Esophagus (tissue), 2 donors: Measurements from ENCODE around the gene DRG1. TPM values are rescaled to one million over a fixed set of nuclear protein-coding genes. Genes with fewer than 3 reads are reported as not detected.
"Not testable (repeated sequence)": the region's sequence is repeated elsewhere in the genome, so short reads cannot be mapped to it uniquely, and the experiment has no call there.

Experiments
- H3K27ac ChIP-seq, 2 donors: one replicate each; pipeline ENCODE4 v1.5.1; 2013; ENCODE audit warnings: low read depth in 2 of 2, mild to moderate bottlenecking in 2 of 2, inconsistent platforms in 1 of 2, low read length in 1 of 2, moderate library complexity in 1 of 2
- H3K27me3 ChIP-seq, 2 donors: one replicate each; pipeline ENCODE4 v1.6.1; 2013; ENCODE audit warnings: low read length in 2 of 2, control low read depth in 1 of 2, mild to moderate bottlenecking in 1 of 2; ENCODE audit not compliant: insufficient read depth in 2 of 2, control insufficient read depth in 1 of 2
- H3K36me3 ChIP-seq, 2 donors: one replicate each; pipeline ENCODE4 v1.6.1; 2013; ENCODE audit warnings: low read length in 1 of 2; ENCODE audit not compliant: control insufficient read depth in 2 of 2, insufficient read depth in 2 of 2
- H3K4me1 ChIP-seq, 2 donors: one replicate each; pipeline ENCODE4 v1.6.1; 2013; ENCODE audit warnings: low read length in 1 of 2; ENCODE audit not compliant: control insufficient read depth in 2 of 2, insufficient read depth in 2 of 2
- H3K4me3 ChIP-seq, 2 donors: one replicate each; pipeline ENCODE4 v1.5.1; 2013; ENCODE audit warnings: low read length in 2 of 2, mild to moderate bottlenecking in 2 of 2, low read depth in 1 of 2, moderate library complexity in 1 of 2
- H3K9me3 ChIP-seq, 2 donors: one replicate each; pipeline ENCODE4 v1.6.1; 2013; ENCODE audit warnings: mild to moderate bottlenecking in 2 of 2, low read depth in 1 of 2, low read length in 1 of 2, moderate library complexity in 1 of 2; ENCODE audit not compliant: control insufficient read depth in 2 of 2, insufficient read depth in 1 of 2
- WGBS, 2 donors: extraction: QIAGEN DNeasy Blood & Tissue Kit; methylation state at CpG; one replicate each; pipeline ENCODE4 v1.1.7; 2013; 5-methylcytosine and 5-hydroxymethylcytosine counted together
- polyA plus RNA-seq, 2 donors: library from polyadenylated mRNA; stranded (reverse); fragments of 200-250 nt; gene quantifications; one replicate each; pipeline ENCODE4 v1.2.3, GENCODE V29; 2013
- donor health status: healthy with polysubstance abuse.
- donor health status: Bipolar disorder and iron deficiency.

DRG1 gene
- polyA plus RNA-seq, 2 donors, result 22.7 to 30.8 TPM

DNA sequence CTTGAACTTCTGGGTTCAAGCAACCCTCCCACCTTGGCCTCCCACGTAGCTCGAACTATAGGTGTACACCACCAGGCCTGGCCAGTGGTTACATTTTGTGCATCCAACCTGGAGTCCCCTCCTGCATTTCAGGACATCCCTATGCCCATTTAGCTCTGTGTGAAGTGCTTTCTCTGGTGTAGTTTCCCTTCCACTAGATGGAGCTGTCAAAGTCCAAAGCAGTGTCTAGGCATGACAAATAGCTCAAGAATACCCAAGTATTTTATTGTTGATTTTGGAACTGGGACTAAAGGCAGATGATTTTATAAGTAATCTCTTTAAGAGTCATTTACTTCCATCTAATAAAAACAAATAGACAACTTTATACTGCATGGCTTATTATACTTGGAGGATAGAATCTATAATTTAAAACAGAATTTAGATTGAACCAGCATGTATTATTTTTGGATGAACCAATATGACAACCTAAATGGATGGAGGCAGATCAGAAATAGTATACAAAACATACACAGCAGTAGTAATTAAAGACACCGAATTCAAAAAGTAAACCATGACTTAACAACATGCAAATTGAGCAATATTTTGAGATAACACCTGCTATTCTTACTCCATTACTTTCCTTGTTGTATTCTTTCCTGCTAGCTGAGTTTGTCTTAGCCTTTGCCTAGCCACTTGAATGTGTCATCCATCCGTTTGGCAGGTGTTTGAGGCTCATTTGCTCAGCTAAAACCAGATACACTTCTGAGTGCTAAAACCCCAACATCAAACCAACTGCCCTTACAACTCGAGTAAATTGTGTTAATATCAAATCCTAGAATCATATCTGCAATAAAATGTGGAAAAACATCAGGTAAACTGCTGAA lies 52.5 kb downstream of the DRG1 start:
- no peak overlapping the region for H3K27ac ChIP-seq
- H3K36me3 ChIP-seq, result peaks cover 6 to 13% of the 10 kb centered on the region in 2 donors
- H3K4me1 ChIP-seq, result no peaks in the 10 kb centered on the region
- no peaks in the 10 kb centered on the region for H3K27me3 ChIP-seq
- no peaks in the 10 kb centered on the region for H3K9me3 ChIP-seq
- 75% methylated on average over 5 of the region's 5 CpGs for WGBS, 2 donors
- no peak overlapping the region for H3K4me3 ChIP-seq

DNA sequence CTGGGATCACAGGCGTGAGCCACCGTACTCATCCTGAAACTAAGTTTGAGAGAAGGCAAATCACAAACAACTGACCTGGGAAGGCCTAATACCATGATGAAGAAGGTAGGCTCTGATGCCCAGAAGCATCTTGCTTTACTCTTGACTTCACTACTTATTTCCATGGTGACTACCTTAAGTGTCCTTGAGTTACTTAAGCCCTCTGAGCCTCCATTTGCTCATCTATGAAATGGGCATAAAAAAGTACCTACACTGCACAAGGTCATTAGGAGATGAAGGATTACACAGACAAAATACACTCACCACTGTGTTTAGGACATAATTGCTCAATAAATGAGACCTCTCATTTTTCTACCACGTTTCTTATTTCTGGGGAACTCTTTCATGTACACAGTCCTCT lies 62.3 kb downstream of the DRG1 start:
- Histone ChIP-seq H3K4me1 (no peaks in the 10 kb centered on the region), H3K36me3 (peaks cover 8 to 20% of the 10 kb centered on the region in 2 donors), H3K4me3 (no peak overlapping the region), H3K9me3 (no peaks in the 10 kb centered on the region), H3K27ac (no peak overlapping the region), H3K27me3 (no peaks in the 10 kb centered on the region)
- WGBS, 2 donors, result 93% methylated on average over 3 of the region's 3 CpGs

DNA sequence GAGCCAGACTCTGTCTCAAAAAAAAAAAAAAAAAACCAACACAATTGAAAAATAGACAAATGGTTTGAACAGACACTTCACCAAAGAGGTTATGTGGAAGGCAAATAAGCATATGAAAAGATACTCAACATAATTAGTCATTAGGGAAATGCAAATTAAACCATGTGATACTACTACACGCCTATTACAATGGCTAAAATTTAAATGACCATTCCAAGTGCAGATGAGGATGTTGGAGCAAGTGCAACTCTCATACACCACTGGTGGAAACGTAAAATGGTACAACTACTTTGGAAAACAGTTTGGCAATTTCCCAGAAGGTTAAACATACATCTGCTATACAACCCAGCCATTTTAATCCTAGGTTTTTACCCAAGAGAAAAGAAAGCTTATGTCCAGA lies 65.9 kb downstream of the DRG1 start:
- 94 to 95% methylated on average over 2 of the region's 2 CpGs for WGBS, 2 donors
- no peak overlapping the region for H3K4me3 ChIP-seq
- no peak overlapping the region for H3K27ac ChIP-seq
- H3K36me3 ChIP-seq, result peaks cover 4 to 12% of the 10 kb centered on the region in 2 donors
- H3K27me3 ChIP-seq, result no peaks in the 10 kb centered on the region
- H3K4me1 ChIP-seq, result no peaks in the 10 kb centered on the region
- H3K9me3 ChIP-seq, result no peaks in the 10 kb centered on the region

DNA sequence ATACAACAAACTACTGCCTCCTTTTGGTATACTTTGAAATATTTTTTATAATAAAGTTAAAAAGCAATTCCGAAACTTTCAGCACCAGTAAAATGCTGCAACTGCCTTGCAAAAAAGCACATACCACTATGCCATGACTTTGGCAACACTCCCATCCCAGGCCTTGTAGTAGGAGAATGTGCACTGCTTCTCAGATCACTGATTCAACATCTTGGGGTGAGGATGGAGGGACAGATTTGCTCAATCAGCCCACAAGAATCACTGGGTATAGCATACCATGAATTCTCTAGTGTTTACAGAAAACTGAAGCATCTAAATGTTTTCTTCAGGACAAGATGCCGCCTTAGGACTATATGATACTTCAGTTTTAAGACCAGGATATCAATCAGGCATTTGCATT lies 75.3 kb downstream of the DRG1 start:
- no peak overlapping the region for H3K4me3 ChIP-seq
- no peaks in the 10 kb centered on the region for H3K27me3 ChIP-seq
- H3K36me3 ChIP-seq, result peaks cover 0 to 3% of the 10 kb centered on the region in 2 donors
- H3K9me3 ChIP-seq, result no peaks in the 10 kb centered on the region
- no peaks in the 10 kb centered on the region for H3K4me1 ChIP-seq
- 96 to 98% methylated on average over 2 of the region's 2 CpGs for WGBS, 2 donors
- no peak overlapping the region for H3K27ac ChIP-seq

DNA sequence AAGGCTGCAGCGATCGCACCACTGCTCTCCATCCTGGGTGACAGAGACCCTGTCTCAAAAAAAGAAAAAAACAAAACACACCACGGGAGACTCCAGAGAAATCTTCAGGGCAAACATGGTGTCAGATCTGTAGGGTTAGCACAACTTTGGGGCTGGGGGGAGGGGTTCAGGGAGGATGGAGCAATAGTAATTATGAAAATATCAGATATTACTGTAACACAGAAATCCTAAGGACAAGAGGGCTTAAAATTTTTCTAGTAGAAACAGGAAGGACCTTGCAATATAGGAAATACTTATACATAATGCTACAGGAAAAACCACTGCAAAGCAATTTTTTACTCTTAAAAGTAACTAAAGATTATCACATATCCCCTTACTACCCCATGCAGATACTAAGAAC lies 76.4 kb downstream of the DRG1 start:
- Histone ChIP-seq H3K36me3 (peaks cover 0 to 3% of the 10 kb centered on the region in 2 donors), H3K9me3 (no peaks in the 10 kb centered on the region), H3K4me3 (no peak overlapping the region), H3K4me1 (no peaks in the 10 kb centered on the region), H3K27ac (no peak overlapping the region), H3K27me3 (no peaks in the 10 kb centered on the region)
- WGBS, 2 donors, result 91 to 97% methylated on average over 3 of the region's 3 CpGs

DNA sequence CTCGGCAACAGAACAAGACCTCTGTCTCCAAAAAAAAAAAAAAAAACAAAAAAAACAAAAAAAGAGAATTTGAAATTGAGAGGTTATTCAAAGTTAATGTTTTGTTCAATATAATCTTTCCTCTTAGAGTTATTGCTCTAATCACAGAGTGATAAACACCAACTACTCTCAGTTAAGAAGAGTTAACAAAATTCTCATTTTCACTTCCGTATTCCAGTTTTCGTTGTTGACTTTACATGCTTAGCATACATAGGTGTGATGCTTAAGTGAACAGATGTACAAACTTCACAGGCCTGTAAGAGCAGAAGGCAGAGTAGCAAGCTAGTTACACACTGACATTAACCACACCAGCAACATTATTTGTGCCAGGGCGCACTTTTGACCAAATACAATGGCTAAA lies 77.9 kb downstream of the DRG1 start:
- no peak overlapping the region for H3K4me3 ChIP-seq
- 87 to 92% methylated on average over 4 of the region's 4 CpGs for WGBS, 2 donors
- H3K27ac ChIP-seq, result no peak overlapping the region
- no peaks in the 10 kb centered on the region for H3K4me1 ChIP-seq
- H3K36me3 ChIP-seq, result peaks cover 0 to 9% of the 10 kb centered on the region in 2 donors
- no peaks in the 10 kb centered on the region for H3K9me3 ChIP-seq
- H3K27me3 ChIP-seq, result no peaks in the 10 kb centered on the region

DNA sequence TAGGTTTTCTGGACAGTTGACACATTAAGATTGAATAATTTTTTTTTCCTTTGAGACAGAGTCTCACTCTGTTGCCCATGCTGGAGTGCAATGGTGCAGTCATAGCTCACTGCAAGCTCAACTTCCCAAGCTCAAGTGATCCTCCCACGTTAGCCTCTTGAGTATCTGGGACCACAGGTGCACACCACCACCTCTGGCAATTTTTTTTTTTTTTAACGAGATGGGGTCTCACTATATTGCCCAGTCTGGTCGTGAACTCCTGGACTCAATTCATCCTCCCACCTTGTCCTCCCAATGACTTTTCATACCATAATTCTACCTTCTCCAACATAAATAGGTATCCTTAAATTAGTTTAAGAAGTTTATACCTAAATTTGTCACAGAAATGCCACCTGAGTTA lies 81.7 kb downstream of the DRG1 start:
- Histone ChIP-seq H3K27ac (no peak overlapping the region), H3K4me3 (no peak overlapping the region), H3K27me3 (no peaks in the 10 kb centered on the region), H3K9me3 (no peaks in the 10 kb centered on the region), H3K36me3 (peaks cover 0 to 12% of the 10 kb centered on the region in 2 donors), H3K4me1 (no peaks in the 10 kb centered on the region)
- 91 to 92% methylated on average over 3 of the region's 3 CpGs for WGBS, 2 donors

DNA sequence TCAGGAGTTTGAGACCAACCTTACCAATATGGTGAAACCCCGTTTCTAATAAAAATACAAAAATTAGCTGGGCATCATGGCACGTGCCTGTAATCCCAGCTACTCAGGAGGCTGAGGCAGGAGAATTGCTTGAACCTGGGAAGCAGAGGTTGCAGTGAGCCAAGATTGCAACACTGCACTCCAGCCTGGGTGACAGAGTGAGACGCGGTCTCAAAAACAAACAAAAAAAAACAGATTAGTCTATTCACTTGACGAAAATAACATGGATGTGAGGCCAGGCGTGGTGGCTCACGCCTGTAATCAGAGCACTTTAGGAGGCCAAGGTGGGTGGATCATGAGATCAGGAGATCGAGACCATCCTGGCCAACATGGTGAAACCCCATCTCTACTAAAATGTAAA lies 83.1 kb downstream of the DRG1 start:
- WGBS, 2 donors, result 87 to 89% methylated on average over 8 of the region's 8 CpGs
- not testable (repeated sequence) for H3K27ac ChIP-seq, H3K9me3 ChIP-seq

More for the DNA sequence above, 83.1 kb downstream of the DRG1 start:
- peaks cover 0 to 12% of the 10 kb centered on the region in 2 donors for H3K36me3 ChIP-seq
- not testable (repeated sequence) for H3K4me1 ChIP-seq, H3K27me3 ChIP-seq, H3K4me3 ChIP-seq
